Activated CD8-positive, alpha-beta memory T cell treated with anti-CD3 and anti-CD28 coated beads for 48 hours (primary cell): Measurements from ENCODE around the gene TMEM72.

Experiments used
- DNase-seq, 3 experiments: peaks; one replicate each; pipeline ENCODE4 v3.0.0-alpha.2; 2020; ENCODE audit warnings: low read depth in 2 of 3, low spot score in 2 of 3

Gene TMEM72

GRCh38 chr10:44966816-44967509, 55.8 kb downstream of the TMEM72 start:
- DNase-seq = no peak

- DNase-seq = no peak
Observed at GRCh38 chr10:44967616-44968015, 56.5 kb downstream of the TMEM72 start.

GRCh38 chr10:44968091-44968490, 57.0 kb downstream of the TMEM72 start:
- DNase-seq = no peak

GRCh38 chr10:44968500-44969400, 57.6 kb downstream of the TMEM72 start:
- no peak for DNase-seq

GRCh38 chr10:44969854-44970253, 58.7 kb downstream of the TMEM72 start:
- no peak for DNase-seq

DNA sequence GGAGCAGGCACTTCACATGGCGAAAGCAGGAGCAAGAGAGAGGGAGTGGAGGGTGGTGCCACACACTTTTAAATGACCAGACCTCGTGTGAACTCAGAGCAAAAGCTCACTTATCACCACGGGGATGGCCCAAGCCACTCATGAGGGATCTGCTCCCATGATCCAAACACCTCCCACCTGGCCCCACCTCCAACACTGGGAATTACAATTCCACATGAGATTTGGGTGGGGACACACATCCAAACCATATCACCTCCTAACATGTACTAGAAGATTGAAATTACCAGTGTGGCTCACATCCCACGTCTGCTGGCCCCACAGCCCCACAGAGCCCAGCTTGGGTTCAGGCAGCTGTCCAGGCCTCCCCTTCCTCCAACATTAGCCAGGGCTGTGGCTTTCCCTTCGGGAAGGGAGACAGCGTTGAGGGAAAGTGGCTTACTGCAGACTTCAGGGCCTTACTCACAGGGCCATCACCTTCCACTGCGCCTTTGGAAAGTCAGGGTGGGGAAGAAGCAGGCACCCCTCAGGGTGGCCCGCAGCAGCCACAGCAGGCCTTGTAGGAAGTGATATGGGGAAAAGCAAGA, 59.8 kb downstream of the TMEM72 start:
- DNase-seq = no peak

DNA sequence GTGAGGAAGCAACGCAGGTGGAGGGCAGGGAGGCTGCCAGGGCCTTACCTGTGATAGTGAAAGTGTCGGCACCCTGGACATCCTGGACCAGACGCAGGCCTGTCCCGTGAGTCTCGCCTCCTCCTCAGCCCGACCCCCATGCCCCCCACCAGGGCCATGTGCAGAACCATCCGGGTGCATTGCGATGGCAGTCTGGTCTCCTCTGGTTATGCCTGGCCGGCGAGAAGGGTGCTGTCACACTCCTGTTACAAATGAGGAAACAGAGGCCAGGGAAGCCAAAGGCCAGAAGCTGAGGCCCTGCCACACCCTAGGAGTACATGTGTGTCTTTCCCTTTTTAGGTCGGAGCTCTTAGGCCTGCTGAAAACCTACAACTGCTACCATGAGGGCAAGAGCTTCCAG, 60.3 kb downstream of the TMEM72 start:
- no peak for DNase-seq

DNA sequence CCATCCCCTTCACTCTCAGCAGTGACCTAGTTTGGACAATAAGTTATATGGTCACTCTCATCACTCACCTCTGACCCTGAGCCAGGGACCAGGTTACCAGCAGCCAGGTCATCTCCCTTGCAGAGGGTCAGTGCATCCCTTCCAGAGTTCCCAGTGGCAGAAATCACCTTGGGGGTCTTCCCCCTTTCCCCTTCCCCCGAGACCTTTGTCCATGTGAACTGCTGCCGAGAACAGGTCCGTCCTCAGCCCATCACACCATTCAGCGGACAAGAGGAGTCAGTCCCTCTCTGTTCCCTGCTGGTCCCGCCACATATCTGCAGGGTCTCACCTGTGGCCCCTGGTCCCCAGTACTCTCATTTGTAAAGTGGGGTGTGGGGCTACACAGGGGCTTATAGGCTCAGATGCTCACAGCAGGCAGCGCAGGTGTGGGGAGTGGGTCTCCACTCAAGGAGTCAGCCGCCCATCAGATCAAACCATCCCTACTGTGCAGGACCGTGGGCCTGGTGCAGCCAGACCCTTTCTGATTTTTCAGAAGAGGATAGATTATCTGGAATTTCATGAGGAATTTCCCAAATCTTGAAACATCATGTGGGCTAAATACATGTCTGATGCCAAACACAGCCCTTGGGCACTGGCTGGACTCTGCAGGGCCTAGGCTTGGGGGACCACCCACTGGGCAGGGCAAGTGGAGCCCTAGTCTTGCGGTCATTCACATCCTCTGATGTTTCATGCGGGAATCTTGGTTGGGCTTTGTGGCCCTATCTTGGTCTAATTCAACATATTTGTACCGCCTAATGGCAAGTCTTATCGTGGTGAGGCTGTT, 61.0 kb downstream of the TMEM72 start:
- no peak for DNase-seq

GRCh38 chr10:44972874-44973306, 61.8 kb downstream of the TMEM72 start:
- no peak for DNase-seq

GRCh38 chr10:44973323-44974081, 62.4 kb downstream of the TMEM72 start:
- no peak for DNase-seq

GRCh38 chr10:44974082-44974627, 63.0 kb downstream of the TMEM72 start:
- DNase-seq = no peak

GRCh38 chr10:44974628-44975430, 63.7 kb downstream of the TMEM72 start:
- DNase-seq = peak; percentile 47 to 59 (median 49)

DNA sequence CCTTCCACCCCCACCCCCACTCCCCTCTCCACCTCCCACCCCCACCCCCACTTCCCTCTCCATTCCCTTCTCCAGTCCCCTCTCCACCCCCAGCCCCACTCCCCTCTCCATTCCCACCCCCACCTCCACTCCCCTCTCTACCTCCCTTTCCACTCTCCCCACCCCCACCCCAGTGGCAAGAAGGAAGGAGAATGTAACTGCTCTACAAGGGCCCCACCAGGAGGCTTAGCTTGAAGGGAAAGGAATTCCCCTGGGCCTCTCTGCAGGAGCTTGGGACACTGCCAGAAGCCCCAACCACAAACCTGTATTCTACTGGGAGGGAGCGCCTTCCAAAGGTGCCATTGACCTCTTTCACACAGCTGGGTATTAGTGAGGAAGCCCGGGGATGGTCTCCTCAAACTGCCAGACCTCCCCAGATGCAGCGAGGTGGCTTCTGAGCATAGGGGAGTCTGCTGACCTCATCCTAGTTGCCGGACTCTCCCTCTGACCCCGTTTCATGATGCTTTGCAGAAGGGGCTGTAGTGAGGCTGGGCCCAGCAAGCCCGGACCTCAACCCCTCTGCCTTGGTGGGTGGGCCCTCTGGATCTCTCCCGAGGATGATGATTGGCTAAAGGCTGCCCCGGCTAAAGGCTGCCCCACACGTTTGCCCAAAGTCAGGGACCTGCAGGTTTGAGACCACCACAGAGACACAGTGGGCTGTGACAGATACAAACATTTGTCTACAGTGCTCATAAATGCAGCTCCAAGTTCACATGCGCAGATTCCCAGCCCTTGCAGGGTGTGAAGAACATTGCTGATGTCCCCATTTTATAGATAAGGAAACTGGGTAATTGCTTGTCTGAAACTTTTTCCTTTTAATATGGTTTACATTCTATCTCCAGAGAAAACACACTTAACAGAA, 64.5 kb downstream of the TMEM72 start:
- DNase-seq = no peak

DNA sequence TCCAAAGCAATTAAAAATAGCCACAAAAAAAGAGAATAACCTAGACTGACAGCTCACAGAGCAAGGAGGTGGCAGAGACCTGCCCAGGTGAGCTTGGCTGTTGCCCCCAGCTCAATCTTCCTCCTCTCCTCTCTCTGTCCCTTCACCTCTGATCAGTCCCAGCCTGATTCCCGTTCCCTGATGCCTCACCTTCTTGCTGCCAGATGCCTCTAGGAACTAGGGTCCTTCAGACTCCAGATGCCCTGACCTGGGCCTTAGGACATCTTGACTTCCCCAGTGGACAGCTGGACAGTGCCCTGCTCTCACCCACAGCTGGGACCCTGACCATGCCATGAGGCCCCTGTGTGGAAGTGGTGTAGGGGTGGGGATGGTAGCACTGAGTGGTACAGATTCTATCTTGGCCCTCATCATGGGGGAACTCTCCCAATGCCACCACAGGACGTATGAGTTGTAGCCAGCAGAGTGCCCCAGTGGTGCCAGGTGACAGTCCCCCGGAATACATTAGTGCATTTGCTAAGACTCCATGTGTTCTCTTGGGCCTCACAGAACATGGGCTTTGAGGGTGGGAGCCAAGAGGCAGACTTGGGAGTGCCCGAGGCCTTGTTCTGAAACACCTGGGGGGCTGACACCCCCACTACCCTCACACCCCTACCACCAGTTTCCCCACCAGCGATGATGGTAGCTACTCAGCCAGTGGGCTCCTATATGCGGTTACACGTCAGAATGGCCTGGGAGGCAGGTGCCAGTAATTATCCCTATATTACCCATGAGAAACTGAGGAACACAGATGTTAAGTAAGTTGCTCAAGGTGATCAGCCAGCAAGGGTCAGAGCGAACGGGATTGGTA, 65.4 kb downstream of the TMEM72 start:
- DNase-seq = no peak

DNA sequence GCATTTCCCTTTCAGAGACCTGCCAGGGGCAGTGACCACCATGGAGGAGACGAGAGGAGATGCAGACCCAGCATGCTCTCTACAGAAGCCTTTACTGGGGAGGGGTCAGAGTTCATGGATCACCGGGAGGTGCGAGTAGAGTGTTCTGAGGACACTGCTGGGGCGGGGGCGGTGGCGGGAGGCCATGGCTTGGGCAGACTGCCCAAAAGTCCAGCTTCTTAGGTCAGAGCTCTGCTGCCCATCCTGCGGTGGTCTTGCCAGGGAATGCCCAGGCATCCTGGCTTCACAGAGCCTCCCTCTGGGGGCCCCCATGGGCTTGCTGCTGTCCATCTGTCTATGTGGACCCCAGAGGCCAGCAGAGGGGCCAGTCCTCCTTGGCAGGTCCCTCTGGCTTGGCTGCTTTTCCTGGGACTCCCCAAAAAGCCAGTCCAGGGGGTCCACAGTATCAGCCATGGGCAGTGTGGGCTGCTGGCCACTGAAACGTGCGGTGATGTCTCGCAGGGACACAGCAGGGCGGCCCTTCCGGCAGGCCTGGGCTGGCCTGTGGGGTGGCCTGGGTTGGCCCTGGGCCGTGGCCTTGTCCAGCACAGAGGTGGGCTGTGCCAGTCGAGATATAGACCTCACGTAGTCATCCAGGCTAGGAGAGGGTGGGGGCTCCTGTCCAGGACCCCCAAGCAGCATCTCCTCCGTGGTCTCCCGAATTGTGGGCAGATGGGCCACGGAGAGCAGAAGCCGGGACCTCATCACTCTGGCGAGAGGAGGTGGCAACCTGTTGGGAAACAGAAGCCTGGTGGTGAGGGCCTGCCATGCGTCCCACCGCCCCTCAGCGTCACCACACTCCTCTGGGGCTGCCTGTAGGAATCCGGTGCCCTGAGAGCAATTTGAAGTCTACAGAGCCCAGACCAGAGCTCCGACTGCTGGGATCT, 66.4 kb downstream of the TMEM72 start:
- DNase-seq = no peak

DNA sequence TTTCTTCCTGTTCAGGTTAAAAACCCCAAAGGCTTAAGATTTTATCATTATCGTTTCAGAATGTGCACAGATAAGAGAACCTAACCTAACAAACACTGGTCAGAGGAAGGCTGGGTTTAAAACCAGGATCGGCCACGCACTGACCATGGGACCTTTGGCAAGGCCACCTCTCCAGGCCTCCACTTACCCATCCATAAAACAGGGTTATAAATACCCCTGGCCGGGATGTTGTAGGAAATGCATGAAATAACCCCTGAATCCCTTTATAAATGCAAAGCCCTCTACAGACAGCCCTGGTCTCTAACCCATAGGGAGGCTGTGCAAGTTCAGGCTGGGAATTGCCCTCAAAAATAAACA, 67.1 kb downstream of the TMEM72 start:
- DNase-seq = no peak
